Activated naive CD4-positive, alpha-beta T cell treated with anti-CD3 and anti-CD28 coated beads for 36 hours (primary cell): ENCODE data around the gene FRRS1. TPM values are rescaled to one million over a fixed set of nuclear protein-coding genes. Genes with fewer than 3 reads are reported as not detected.

Source experiments
- CTCF ChIA-PET: fragments of 350-600 bp; sonication (Branson Sonifier 250); formaldehyde crosslinking; loops from one replicate; lab custom pipeline; 2021; ENCODE audit warnings: antibody characterized with exemption; lab: Charles Lee
- DNase-seq: peaks from one replicate; pipeline ENCODE4 v3.0.0-alpha.2; 2020
- H3K27ac Mint-ChIP-seq: one replicate; pipeline ENCODE4 v1.8.0; 2021; ENCODE audit warnings: mild to moderate bottlenecking, mixed read lengths
- H3K27me3 Mint-ChIP-seq: one replicate; pipeline ENCODE4 v1.8.0; 2021; ENCODE audit warnings: low read depth, mixed read lengths
- H3K36me3 Mint-ChIP-seq: one replicate; pipeline ENCODE4 v1.8.0; 2021; ENCODE audit warnings: low read depth, mixed read lengths
- H3K4me1 Mint-ChIP-seq: one replicate; pipeline ENCODE4 v1.8.0; 2021; ENCODE audit warnings: low read depth, mixed read lengths
- H3K4me3 Mint-ChIP-seq: one replicate; pipeline ENCODE4 v1.8.0; 2021; ENCODE audit warnings: mild to moderate bottlenecking, moderate library complexity, mixed read lengths
- H3K9me3 Mint-ChIP-seq: one replicate; pipeline ENCODE4 v1.8.0; 2021; ENCODE audit warnings: mixed read lengths
- intact Hi-C: fragments of 100-400 bp; cut with micrococcal nuclease; formaldehyde crosslinking; loops from one replicate; pipeline ENCODE4 v1.15.1; 2023
- total RNA-seq, 2 experiments: library from RNA; stranded (reverse); gene quantifications; one replicate each; pipeline ENCODE4 v1.2.3, GENCODE V29; 2021

The FRRS1 gene
- total RNA-seq, 2 experiments from 2014 or later = 0.32 to 0.52 TPM

- CTCF ChIA-PET = no interaction called here
- intact Hi-C loops = loop anchor here (2.0 kb wide), 1 partner anchor 34 kb away; no protein-coding TSS in a partner anchor
- peaks cover 35% of the 10 kb centered on the region for H3K27me3 Mint-ChIP-seq
- H3K4me3 Mint-ChIP-seq = no peak overlapping the region
- peaks cover 14% of the 10 kb centered on the region for H3K4me1 Mint-ChIP-seq
- H3K9me3 Mint-ChIP-seq = no peaks in the 10 kb centered on the region
- H3K36me3 Mint-ChIP-seq = no peaks in the 10 kb centered on the region
- no peak for DNase-seq
- H3K27ac Mint-ChIP-seq = no peak overlapping the region
Observed at GRCh38 chr1:99784809-99785255, 18.4 kb upstream of the FRRS1 start.

GRCh38 chr1:99784143-99784542, 17.7 kb upstream of the FRRS1 start:
- H3K9me3 Mint-ChIP-seq = no peaks in the 10 kb centered on the region
- H3K27me3 Mint-ChIP-seq = peaks cover 35% of the 10 kb centered on the region
- CTCF ChIA-PET = no interaction called here

GRCh38 chr1:99782920-99783319, 16.5 kb upstream of the FRRS1 start:
- no peak overlapping the region for H3K4me3 Mint-ChIP-seq
- no peaks in the 10 kb centered on the region for H3K36me3 Mint-ChIP-seq
- H3K9me3 Mint-ChIP-seq = no peaks in the 10 kb centered on the region
- intact Hi-C loops = no loop called here
- no peak overlapping the region for H3K27ac Mint-ChIP-seq
- peaks cover 14% of the 10 kb centered on the region for H3K4me1 Mint-ChIP-seq
- peaks cover 33% of the 10 kb centered on the region for H3K27me3 Mint-ChIP-seq
- DNase-seq = no peak
- CTCF ChIA-PET = interaction anchor here (0.6 kb wide), 1 partner anchor 741 kb away, joined by 3 read pairs; no protein-coding TSS in a partner anchor

More at GRCh38 chr1:99784143-99784542, 17.7 kb upstream of the FRRS1 start:
- H3K4me3 Mint-ChIP-seq = no peak overlapping the region
- no peak for DNase-seq
- intact Hi-C loops = loop anchor here (2.0 kb wide), 1 partner anchor 33 kb away; no protein-coding TSS in a partner anchor
- no peak overlapping the region for H3K27ac Mint-ChIP-seq
- H3K36me3 Mint-ChIP-seq = no peaks in the 10 kb centered on the region
- peaks cover 14% of the 10 kb centered on the region for H3K4me1 Mint-ChIP-seq

GRCh38 chr1:99782397-99782796, 16.0 kb upstream of the FRRS1 start:
- Mint-ChIP-seq H3K4me3 (no peak overlapping the region), H3K9me3 (no peaks in the 10 kb centered on the region), H3K27ac (no peak overlapping the region), H3K27me3 (peaks cover 36% of the 10 kb centered on the region), H3K4me1 (peaks cover 14% of the 10 kb centered on the region), H3K36me3 (no peaks in the 10 kb centered on the region)
- intact Hi-C loops = no loop called here
- DNase-seq = no peak
- CTCF ChIA-PET = interaction anchor here (0.6 kb wide), 2 partner anchors 29 to 740 kb away, joined by 3 read pairs; no protein-coding TSS in a partner anchor

GRCh38 chr1:99781798-99782197, 15.4 kb upstream of the FRRS1 start:
- H3K4me1 Mint-ChIP-seq = peaks cover 14% of the 10 kb centered on the region
- no peaks in the 10 kb centered on the region for H3K36me3 Mint-ChIP-seq
- no peak overlapping the region for H3K4me3 Mint-ChIP-seq
- H3K27ac Mint-ChIP-seq = no peak overlapping the region
- no peak for DNase-seq
- intact Hi-C loops = no loop called here
- CTCF ChIA-PET = no interaction called here
- H3K27me3 Mint-ChIP-seq = peaks cover 34% of the 10 kb centered on the region
- no peaks in the 10 kb centered on the region for H3K9me3 Mint-ChIP-seq

- Mint-ChIP-seq H3K36me3 (no peaks in the 10 kb centered on the region), H3K4me3 (no peak overlapping the region), H3K27me3 (peaks cover 26% of the 10 kb centered on the region)
Observed at GRCh38 chr1:99777752-99778151, 11.3 kb upstream of the FRRS1 start.

GRCh38 chr1:99776120-99776519, 9.7 kb upstream of the FRRS1 start:
- Mint-ChIP-seq H3K4me3 (no peak overlapping the region), H3K27ac (no peak overlapping the region), H3K4me1 (no peaks in the 10 kb centered on the region), H3K9me3 (no peaks in the 10 kb centered on the region), H3K27me3 (peaks cover 13% of the 10 kb centered on the region), H3K36me3 (no peaks in the 10 kb centered on the region)
- no peak for DNase-seq
- intact Hi-C loops = no loop called here
- CTCF ChIA-PET = no interaction called here

More at GRCh38 chr1:99777752-99778151, 11.3 kb upstream of the FRRS1 start:
- Mint-ChIP-seq H3K9me3 (no peaks in the 10 kb centered on the region), H3K27ac (no peak overlapping the region), H3K4me1 (no peaks in the 10 kb centered on the region)
- DNase-seq = no peak
- intact Hi-C loops = no loop called here
- CTCF ChIA-PET = interaction anchor here (0.9 kb wide), 1 partner anchor 16 kb away, joined by 5 read pairs; no protein-coding TSS in a partner anchor

- CTCF ChIA-PET = interaction anchor here (0.6 kb wide), 1 partner anchor 450 kb away, joined by 5 read pairs; no protein-coding TSS in a partner anchor
- intact Hi-C loops = no loop called here
- H3K36me3 Mint-ChIP-seq = no peaks in the 10 kb centered on the region
- H3K9me3 Mint-ChIP-seq = no peaks in the 10 kb centered on the region
- H3K27ac Mint-ChIP-seq = no peak overlapping the region
- peaks cover 4% of the 10 kb centered on the region for H3K27me3 Mint-ChIP-seq
- no peak for DNase-seq
- no peak overlapping the region for H3K4me3 Mint-ChIP-seq
- H3K4me1 Mint-ChIP-seq = no peaks in the 10 kb centered on the region
Observed at GRCh38 chr1:99772809-99773208, 6.4 kb upstream of the FRRS1 start.

GRCh38 chr1:99771513-99771918, 5.1 kb upstream of the FRRS1 start:
- Mint-ChIP-seq H3K4me1 (no peaks in the 10 kb centered on the region), H3K27ac (no peak overlapping the region), H3K4me3 (no peak overlapping the region), H3K36me3 (no peaks in the 10 kb centered on the region), H3K27me3 (peaks cover 2% of the 10 kb centered on the region), H3K9me3 (no peaks in the 10 kb centered on the region)
- CTCF ChIA-PET = no interaction called here
- intact Hi-C loops = no loop called here
- no peak for DNase-seq

- Mint-ChIP-seq H3K27me3 (peaks cover 5% of the 10 kb centered on the region), H3K36me3 (no peaks in the 10 kb centered on the region), H3K9me3 (no peaks in the 10 kb centered on the region), H3K27ac (no peak overlapping the region), H3K4me3 (no peak overlapping the region), H3K4me1 (peaks cover 4% of the 10 kb centered on the region)
- intact Hi-C loops = no loop called here
- CTCF ChIA-PET = no interaction called here
- DNase-seq = no peak
Observed at GRCh38 chr1:99768524-99769245, 2.2 kb upstream of the FRRS1 start.

GRCh38 chr1:99768104-99768503, 1.7 kb upstream of the FRRS1 start:
- peaks cover 5% of the 10 kb centered on the region for H3K27me3 Mint-ChIP-seq
- DNase-seq = no peak
- no peaks in the 10 kb centered on the region for H3K36me3 Mint-ChIP-seq
- CTCF ChIA-PET = interaction anchor here (0.7 kb wide), 1 partner anchor 22 kb away, joined by 3 read pairs; no protein-coding TSS in a partner anchor
- H3K4me3 Mint-ChIP-seq = no peak overlapping the region
- peaks cover 4% of the 10 kb centered on the region for H3K4me1 Mint-ChIP-seq
- no peaks in the 10 kb centered on the region for H3K9me3 Mint-ChIP-seq
- intact Hi-C loops = no loop called here
- H3K27ac Mint-ChIP-seq = no peak overlapping the region

- intact Hi-C loops = no loop called here
- peaks cover 5% of the 10 kb centered on the region for H3K27me3 Mint-ChIP-seq
- H3K27ac Mint-ChIP-seq = no peak overlapping the region
Observed at GRCh38 chr1:99764909-99765308, 1.5 kb downstream of the FRRS1 start.

GRCh38 chr1:99764439-99764838, 2.0 kb downstream of the FRRS1 start:
- Mint-ChIP-seq H3K36me3 (no peaks in the 10 kb centered on the region), H3K27me3 (peaks cover 5% of the 10 kb centered on the region), H3K9me3 (no peaks in the 10 kb centered on the region), H3K4me1 (peaks cover 4% of the 10 kb centered on the region), H3K4me3 (no peak overlapping the region), H3K27ac (no peak overlapping the region)
- intact Hi-C loops = no loop called here
- CTCF ChIA-PET = no interaction called here
- no peak for DNase-seq

More at GRCh38 chr1:99764909-99765308, 1.5 kb downstream of the FRRS1 start:
- Mint-ChIP-seq H3K9me3 (no peaks in the 10 kb centered on the region), H3K4me1 (peaks cover 4% of the 10 kb centered on the region), H3K4me3 (no peak overlapping the region), H3K36me3 (no peaks in the 10 kb centered on the region)
- CTCF ChIA-PET = no interaction called here
- no peak for DNase-seq
